Activated CD4-positive, alpha-beta T cell treated with anti-CD3 and anti-CD28 coated beads, Interleukin-2, amount 50 U/mL, for 24 hours (primary cell): Measurements from ENCODE around the gene TP53.

ENCODE experiments used
- DNase-seq, 2 donors: peaks; one replicate each; pipeline ENCODE4 v3.0.0-alpha.2; 2020; ENCODE audit warnings: low read depth in 1 of 2, low spot score in 1 of 2

The TP53 gene

GRCh38 chr17:7687072-7687907, at the start of gene TP53:
Gene TP53 (minus strand): TSS chr17:7687490. CDS start chr17:7676594, 10,896 bp downstream.
- DNase-seq = peak; percentile 74 to 87

GRCh38 chr17:7732981-7733539, 45.8 kb upstream of the TP53 start:
- no peak for DNase-seq

GRCh38 chr17:7729816-7730215, 42.5 kb upstream of the TP53 start:
- DNase-seq = no peak

GRCh38 chr17:7727886-7728285, 40.6 kb upstream of the TP53 start:
- no peak for DNase-seq

GRCh38 chr17:7721612-7722011, 34.3 kb upstream of the TP53 start:
- no peak for DNase-seq

GRCh38 chr17:7720125-7720524, 32.8 kb upstream of the TP53 start:
- no peak for DNase-seq

- no peak for DNase-seq
These were observed 32.4 kb upstream of the TP53 start for GRCh38 chr17:7719661-7720060.

- no peak for DNase-seq
These were observed 30.6 kb upstream of the TP53 start for GRCh38 chr17:7717756-7718350.

- no peak for DNase-seq
These were observed 29.8 kb upstream of the TP53 start, which contains the start of gene DNAH2 for GRCh38 chr17:7716901-7717755. Gene DNAH2 (plus strand): TSS chr17:7717744. CDS start chr17:7719735, 1,991 bp downstream.

GRCh38 chr17:7715936-7716886, 28.9 kb upstream of the TP53 start:
- DNase-seq = no peak

- DNase-seq = no peak
These were observed 27.7 kb upstream of the TP53 start for GRCh38 chr17:7714721-7715594.

GRCh38 chr17:7713782-7714181, 26.5 kb upstream of the TP53 start:
- no peak for DNase-seq

GRCh38 chr17:7712111-7712771, 25.0 kb upstream of the TP53 start:
- no peak for DNase-seq

- no peak for DNase-seq
These were observed 23.9 kb upstream of the TP53 start for GRCh38 chr17:7711051-7711755.

- DNase-seq = no peak
These were observed 23.0 kb upstream of the TP53 start for GRCh38 chr17:7710301-7710700.

- no peak for DNase-seq
These were observed 21.7 kb upstream of the TP53 start for GRCh38 chr17:7709031-7709430.

GRCh38 chr17:7707858-7708750, 20.8 kb upstream of the TP53 start:
- no peak for DNase-seq
